ENCODE data around the gene SPIRE1.

GRCh38 chr18:12468445-12468844, 189.5 kb downstream of the SPIRE1 start:
- TF ChIP-seq CTCF (IDR thresholded peaks at IDR 0.05) (no peak), POLR2A (IDR thresholded peaks at IDR 0.05) (no peak), EP300 (IDR thresholded peaks at IDR 0.05) (no peak)

Measured in ovary (tissue), 3 donors.